ENCODE measurements around the gene GPR55.

The GPR55 gene

GRCh38 chr2:230912046-230912445, 13.0 kb downstream of the GPR55 start:
- no peak overlapping the region for H3K4me3 ChIP-seq (ENCODE audit: low read length)
- no peaks in the 10 kb centered on the region for H3K4me1 ChIP-seq (ENCODE audit: control insufficient read depth, insufficient read depth, low read length)
- DNase-seq (ENCODE audit: low read depth): no peak
- no peaks in the 10 kb centered on the region for H3K9me3 ChIP-seq (ENCODE audit: control insufficient read depth, low read length)
- no peak overlapping the region for H3K9ac ChIP-seq (ENCODE audit: low read length)
- H3K36me3 ChIP-seq (ENCODE audit: control insufficient read depth, insufficient read depth, low read length, severe bottlenecking): no peaks in the 10 kb centered on the region
- H3K27me3 ChIP-seq (replicated peaks; ENCODE audit: control insufficient read depth, insufficient read depth, low read length): peaks cover 19% of the 10 kb centered on the region

- Histone ChIP-seq H3K9me3 (ENCODE audit: control insufficient read depth, low read length) (no peaks in the 10 kb centered on the region), H3K9ac (ENCODE audit: low read length) (no peak overlapping the region), H3K4me3 (ENCODE audit: low read length) (no peak overlapping the region), H3K27me3 (replicated peaks; ENCODE audit: control insufficient read depth, insufficient read depth, low read length) (peaks cover 19% of the 10 kb centered on the region), H3K4me1 (ENCODE audit: control insufficient read depth, insufficient read depth, low read length) (no peaks in the 10 kb centered on the region), H3K36me3 (ENCODE audit: control insufficient read depth, insufficient read depth, low read length, severe bottlenecking) (no peaks in the 10 kb centered on the region)
- no peak for DNase-seq (ENCODE audit: low read depth)
These were observed 14.4 kb downstream of the GPR55 start for GRCh38 chr2:230910546-230911177.

GRCh38 chr2:230909841-230910545, 15.0 kb downstream of the GPR55 start:
- Histone ChIP-seq H3K4me1 (ENCODE audit: control insufficient read depth, insufficient read depth, low read length) (no peaks in the 10 kb centered on the region), H3K27me3 (replicated peaks; ENCODE audit: control insufficient read depth, insufficient read depth, low read length) (peaks cover 19% of the 10 kb centered on the region)

GRCh38 chr2:230908595-230909191, 16.3 kb downstream of the GPR55 start:
- peaks cover 16% of the 10 kb centered on the region for H3K27me3 ChIP-seq (replicated peaks; ENCODE audit: control insufficient read depth, insufficient read depth, low read length)
- H3K9me3 ChIP-seq (ENCODE audit: control insufficient read depth, low read length): no peaks in the 10 kb centered on the region
- H3K4me3 ChIP-seq (ENCODE audit: low read length): no peak overlapping the region
- no peak overlapping the region for H3K9ac ChIP-seq (ENCODE audit: low read length)
- H3K4me1 ChIP-seq (ENCODE audit: control insufficient read depth, insufficient read depth, low read length): no peaks in the 10 kb centered on the region
- H3K36me3 ChIP-seq (ENCODE audit: control insufficient read depth, insufficient read depth, low read length, severe bottlenecking): no peaks in the 10 kb centered on the region
- DNase-seq (ENCODE audit: low read depth): peak; percentile 52

More at GRCh38 chr2:230909841-230910545, 15.0 kb downstream of the GPR55 start:
- H3K36me3 ChIP-seq (ENCODE audit: control insufficient read depth, insufficient read depth, low read length, severe bottlenecking): no peaks in the 10 kb centered on the region
- H3K4me3 ChIP-seq (ENCODE audit: low read length): no peak overlapping the region
- no peaks in the 10 kb centered on the region for H3K9me3 ChIP-seq (ENCODE audit: control insufficient read depth, low read length)
- DNase-seq (ENCODE audit: low read depth): no peak
- H3K9ac ChIP-seq (ENCODE audit: low read length): no peak overlapping the region

- DNase-seq (ENCODE audit: low read depth): no peak
- Histone ChIP-seq H3K4me3 (ENCODE audit: low read length) (no peak overlapping the region), H3K9ac (ENCODE audit: low read length) (no peak overlapping the region), H3K36me3 (ENCODE audit: control insufficient read depth, insufficient read depth, low read length, severe bottlenecking) (no peaks in the 10 kb centered on the region), H3K9me3 (ENCODE audit: control insufficient read depth, low read length) (no peaks in the 10 kb centered on the region), H3K27me3 (replicated peaks; ENCODE audit: control insufficient read depth, insufficient read depth, low read length) (peaks cover 19% of the 10 kb centered on the region), H3K4me1 (ENCODE audit: control insufficient read depth, insufficient read depth, low read length) (no peaks in the 10 kb centered on the region)
These were observed 16.9 kb downstream of the GPR55 start for GRCh38 chr2:230908092-230908594.

GRCh38 chr2:230907361-230908091, 17.5 kb downstream of the GPR55 start:
- Histone ChIP-seq H3K4me1 (ENCODE audit: control insufficient read depth, insufficient read depth, low read length) (no peaks in the 10 kb centered on the region), H3K36me3 (ENCODE audit: control insufficient read depth, insufficient read depth, low read length, severe bottlenecking) (no peaks in the 10 kb centered on the region), H3K4me3 (ENCODE audit: low read length) (no peak overlapping the region), H3K9me3 (ENCODE audit: control insufficient read depth, low read length) (no peaks in the 10 kb centered on the region), H3K27me3 (replicated peaks; ENCODE audit: control insufficient read depth, insufficient read depth, low read length) (peaks cover 24% of the 10 kb centered on the region), H3K9ac (ENCODE audit: low read length) (no peak overlapping the region)
- DNase-seq (ENCODE audit: low read depth): no peak

GRCh38 chr2:230906471-230907230, 18.4 kb downstream of the GPR55 start:
- H3K9me3 ChIP-seq (ENCODE audit: control insufficient read depth, low read length): no peaks in the 10 kb centered on the region
- DNase-seq (ENCODE audit: low read depth): no peak
- no peak overlapping the region for H3K4me3 ChIP-seq (ENCODE audit: low read length)
- H3K9ac ChIP-seq (ENCODE audit: low read length): no peak overlapping the region
- no peaks in the 10 kb centered on the region for H3K36me3 ChIP-seq (ENCODE audit: control insufficient read depth, insufficient read depth, low read length, severe bottlenecking)
- peaks cover 25% of the 10 kb centered on the region for H3K27me3 ChIP-seq (replicated peaks; ENCODE audit: control insufficient read depth, insufficient read depth, low read length)
- no peaks in the 10 kb centered on the region for H3K4me1 ChIP-seq (ENCODE audit: control insufficient read depth, insufficient read depth, low read length)

GRCh38 chr2:230905448-230906421, 19.3 kb downstream of the GPR55 start:
- H3K4me1 ChIP-seq (ENCODE audit: control insufficient read depth, insufficient read depth, low read length): no peaks in the 10 kb centered on the region
- DNase-seq (ENCODE audit: low read depth): no peak
- H3K36me3 ChIP-seq (ENCODE audit: control insufficient read depth, insufficient read depth, low read length, severe bottlenecking): no peaks in the 10 kb centered on the region
- no peak overlapping the region for H3K4me3 ChIP-seq (ENCODE audit: low read length)
- H3K9me3 ChIP-seq (ENCODE audit: control insufficient read depth, low read length): no peaks in the 10 kb centered on the region
- H3K9ac ChIP-seq (ENCODE audit: low read length): no peak overlapping the region
- peaks cover 28% of the 10 kb centered on the region for H3K27me3 ChIP-seq (replicated peaks; ENCODE audit: control insufficient read depth, insufficient read depth, low read length)

GRCh38 chr2:230904856-230905447, 20.1 kb downstream of the GPR55 start:
- Histone ChIP-seq H3K9ac (ENCODE audit: low read length) (no peak overlapping the region), H3K4me1 (ENCODE audit: control insufficient read depth, insufficient read depth, low read length) (no peaks in the 10 kb centered on the region), H3K27me3 (replicated peaks; ENCODE audit: control insufficient read depth, insufficient read depth, low read length) (peaks cover 36% of the 10 kb centered on the region), H3K9me3 (ENCODE audit: control insufficient read depth, low read length) (no peaks in the 10 kb centered on the region), H3K36me3 (ENCODE audit: control insufficient read depth, insufficient read depth, low read length, severe bottlenecking) (no peaks in the 10 kb centered on the region), H3K4me3 (ENCODE audit: low read length) (no peak overlapping the region)
- DNase-seq (ENCODE audit: low read depth): no peak
